Erythroblast (primary cell): ENCODE measurements around the gene IL3.

Experiments used
- DNase-seq, 2 experiments: peaks; one replicate each; lab custom pipeline; 2025; lab: John Stamatoyannopoulos, UW
- GATA1 ChIP-seq: IDR thresholded peaks from 2 replicates; pipeline ENCODE4 v1.6.1; 2011; ENCODE audit warnings: low read depth, mild to moderate bottlenecking, control low read depth, low read length, moderate library complexity
- POLR2A ChIP-seq: IDR thresholded peaks from 2 replicates; pipeline ENCODE4 v1.6.1; 2011; ENCODE audit warnings: mild to moderate bottlenecking, low read length

The IL3 gene

DNA sequence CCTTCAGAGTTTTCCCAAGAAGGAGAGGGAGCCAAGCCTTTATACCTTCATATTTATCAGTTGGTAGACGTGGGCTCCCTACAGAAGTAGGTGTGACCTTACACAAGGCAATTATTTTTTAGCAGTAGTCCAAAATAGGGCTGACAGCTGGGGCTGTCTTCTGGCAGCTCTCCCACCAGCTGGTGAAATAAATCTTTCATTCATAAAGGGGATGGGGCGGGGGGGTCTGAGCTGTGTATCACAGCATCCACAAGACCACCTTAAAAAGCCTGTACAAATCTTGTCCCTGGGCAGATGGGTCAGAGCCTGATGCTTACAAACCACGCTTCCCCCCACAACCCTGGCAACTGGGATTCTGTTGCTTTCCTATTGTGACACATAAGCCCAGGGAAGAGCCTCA, 32.8 kb downstream of the IL3 start:
- no peak for TF ChIP-seq GATA1
- no peak for TF ChIP-seq POLR2A
- DNase-seq, result no peak

DNA sequence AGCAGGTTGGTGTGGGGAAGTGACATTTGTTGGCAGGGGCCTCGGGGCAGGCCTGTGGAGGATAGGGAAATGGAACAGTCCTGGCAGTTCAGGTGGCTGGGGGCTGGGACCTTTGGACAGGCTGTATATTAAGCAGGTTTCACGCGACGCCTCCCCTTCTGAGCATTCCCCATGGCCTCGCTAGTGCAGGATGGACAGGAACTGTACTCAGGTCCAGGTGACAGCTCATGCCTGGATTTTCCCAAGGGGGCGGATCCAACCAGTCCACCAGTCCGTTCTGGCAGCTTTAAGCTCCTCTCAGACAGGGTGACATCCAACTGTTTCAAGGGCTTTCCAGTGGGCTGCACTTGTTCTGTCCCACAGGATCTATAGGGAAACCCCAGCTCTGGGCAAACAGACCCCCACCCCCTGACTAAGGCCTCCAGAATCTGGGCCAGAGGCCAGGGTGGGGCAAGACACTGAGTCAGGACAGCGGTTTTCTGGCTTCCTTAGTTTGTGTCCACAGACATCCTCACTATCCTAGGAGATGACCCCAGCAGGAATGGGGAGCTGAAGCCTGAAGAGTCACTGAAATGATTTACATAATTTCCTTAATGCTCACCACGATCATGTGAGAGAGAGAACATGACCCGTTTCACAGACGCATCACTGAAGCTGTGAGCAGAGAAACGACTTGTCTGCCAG, 34.1 kb downstream of the IL3 start:
- TF ChIP-seq GATA1 (no peak), POLR2A (no peak)
- no peak for DNase-seq

DNA sequence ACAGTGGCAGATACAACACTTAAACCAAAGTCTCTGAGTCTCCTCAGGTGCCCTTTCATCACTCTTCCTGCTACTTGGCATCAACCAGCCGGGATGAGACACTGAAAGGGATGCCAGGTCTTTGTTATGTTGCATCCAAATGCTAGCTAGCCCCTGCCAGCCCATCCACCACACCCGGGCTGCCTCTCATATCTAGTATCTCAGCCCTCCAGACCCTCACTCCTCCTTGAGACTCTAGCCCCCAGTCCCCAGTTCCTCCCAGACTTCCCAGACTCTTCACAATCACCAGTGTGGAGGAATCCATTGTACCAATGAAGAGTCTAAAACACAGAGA, 34.6 kb downstream of the IL3 start:
- TF ChIP-seq POLR2A, result no peak
- TF ChIP-seq GATA1, result no peak
- DNase-seq, result no peak

DNA sequence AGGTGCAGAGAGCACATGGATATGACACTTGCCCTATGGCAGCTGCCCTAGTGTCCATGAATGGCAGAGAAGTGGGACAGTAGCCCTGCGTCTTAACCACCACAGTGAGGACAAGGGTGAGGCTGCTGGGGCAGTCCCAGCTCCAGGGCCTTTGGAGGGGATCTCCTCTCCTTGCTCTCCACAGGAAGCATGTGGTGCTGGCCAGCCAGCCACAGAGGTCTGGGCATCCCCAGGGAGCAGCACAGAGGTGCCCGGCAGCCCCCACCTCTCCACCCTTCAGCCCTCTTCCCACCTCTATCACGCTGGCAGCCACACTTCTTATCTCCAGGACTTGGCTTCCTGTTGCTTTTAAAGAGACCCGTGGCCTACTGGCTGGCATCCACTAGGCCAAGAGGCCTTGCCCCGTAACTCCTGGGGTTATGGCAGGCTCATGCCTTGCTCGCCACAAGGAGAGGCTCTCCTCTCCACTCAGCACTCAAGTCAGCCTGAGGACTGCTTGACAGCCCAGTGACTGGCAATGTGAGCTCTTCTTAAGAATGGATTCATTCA, 35.0 kb downstream of the IL3 start:
- no peak for TF ChIP-seq POLR2A
- no peak for TF ChIP-seq GATA1
- DNase-seq, result no peak

DNA sequence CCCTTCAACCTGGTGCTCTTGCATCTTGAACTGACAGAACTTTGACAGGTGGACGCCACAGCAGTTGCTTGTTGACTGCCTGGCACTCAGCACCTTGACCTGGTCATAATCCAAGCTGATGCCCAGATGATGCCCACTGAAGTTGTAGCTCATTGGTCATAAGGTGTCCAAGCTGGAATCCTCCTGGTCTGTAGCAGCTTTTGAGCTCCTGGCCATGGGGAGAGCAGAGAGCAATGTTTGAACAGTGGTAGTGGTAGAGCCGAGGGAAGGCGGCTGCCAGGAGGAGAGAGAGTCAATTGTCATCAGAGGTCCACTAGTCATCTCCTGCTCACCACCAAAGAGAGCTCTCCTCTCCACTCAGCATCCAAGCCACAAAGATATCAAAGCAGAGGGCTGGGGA, 36.4 kb downstream of the IL3 start:
- no peak for TF ChIP-seq GATA1
- no peak for TF ChIP-seq POLR2A
- DNase-seq, result no peak

DNA sequence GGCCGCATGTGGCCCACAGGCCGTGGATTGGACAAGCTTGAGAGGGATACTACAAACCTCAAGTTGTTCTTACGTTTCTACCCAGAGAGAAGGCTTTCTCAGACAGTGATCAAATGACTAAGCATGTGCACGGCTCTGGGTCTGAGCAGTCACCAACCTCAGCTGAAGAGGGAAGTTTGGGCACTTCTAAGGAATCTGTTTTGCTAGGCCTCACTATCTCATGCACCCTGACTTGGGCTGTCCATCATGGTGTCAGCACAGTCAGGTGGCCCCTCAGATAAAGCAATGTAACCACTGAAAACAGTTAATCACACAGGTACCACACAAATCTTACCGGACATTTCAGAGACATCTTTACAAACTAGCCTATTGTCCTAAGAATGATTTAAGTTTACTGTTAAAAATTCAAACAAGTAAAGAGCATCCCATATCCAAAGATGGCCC, 37.7 kb downstream of the IL3 start:
- TF ChIP-seq GATA1, result no peak
- no peak for TF ChIP-seq POLR2A
- peak; percentile 29 to 31 for DNase-seq

DNA sequence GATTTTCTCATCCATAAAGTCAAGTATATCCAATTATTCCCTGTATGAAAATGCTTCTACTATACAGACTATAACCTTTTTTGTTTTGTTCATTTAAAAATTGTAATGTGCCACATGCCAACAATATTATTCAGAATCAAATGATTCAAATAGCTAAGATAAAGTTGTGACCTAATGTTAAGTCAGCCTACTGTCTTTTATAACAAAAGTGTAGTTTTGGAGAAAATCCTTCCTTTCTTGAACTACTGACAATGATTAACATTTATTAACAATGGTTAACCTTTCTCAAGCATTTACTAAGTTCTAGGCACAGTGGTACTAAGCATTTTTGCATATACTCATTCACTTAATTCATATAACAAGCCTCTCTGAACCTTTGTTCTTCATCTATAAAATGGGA, 38.2 kb downstream of the IL3 start:
- TF ChIP-seq POLR2A (no peak), GATA1 (no peak)
- DNase-seq, result no peak

DNA sequence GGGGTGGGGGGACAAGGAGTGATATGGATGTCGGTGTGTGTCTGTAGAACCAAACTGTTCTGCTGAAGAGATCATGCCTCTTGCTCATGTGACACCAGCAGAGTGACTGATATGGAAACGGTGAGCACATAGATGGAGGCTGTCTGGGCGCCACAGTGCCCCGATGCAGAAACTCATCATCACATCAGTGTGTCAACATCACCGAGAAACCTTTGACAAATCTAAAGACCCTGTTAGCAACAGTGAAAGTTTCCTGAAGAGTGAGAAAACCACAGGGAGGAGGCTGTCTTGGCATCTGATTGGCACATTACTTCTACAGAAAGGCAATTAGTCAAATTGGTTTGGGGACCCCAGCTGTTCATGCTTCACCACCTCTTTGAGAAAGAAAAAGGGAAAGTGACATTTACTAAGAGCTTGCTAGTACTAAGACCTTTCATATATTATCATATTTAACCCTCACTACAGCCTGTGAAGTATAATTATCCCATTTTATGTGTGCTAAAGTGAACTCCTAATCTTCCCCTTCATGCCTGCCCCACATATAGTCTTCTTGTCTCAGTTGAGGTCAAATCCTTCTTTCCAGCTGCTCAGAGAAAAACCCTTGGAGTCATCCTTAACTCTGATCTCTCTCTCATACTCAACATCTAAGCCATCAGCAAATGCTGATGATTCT, 38.8 kb downstream of the IL3 start:
- TF ChIP-seq GATA1, result no peak
- no peak for TF ChIP-seq POLR2A
- DNase-seq, result no peak

DNA sequence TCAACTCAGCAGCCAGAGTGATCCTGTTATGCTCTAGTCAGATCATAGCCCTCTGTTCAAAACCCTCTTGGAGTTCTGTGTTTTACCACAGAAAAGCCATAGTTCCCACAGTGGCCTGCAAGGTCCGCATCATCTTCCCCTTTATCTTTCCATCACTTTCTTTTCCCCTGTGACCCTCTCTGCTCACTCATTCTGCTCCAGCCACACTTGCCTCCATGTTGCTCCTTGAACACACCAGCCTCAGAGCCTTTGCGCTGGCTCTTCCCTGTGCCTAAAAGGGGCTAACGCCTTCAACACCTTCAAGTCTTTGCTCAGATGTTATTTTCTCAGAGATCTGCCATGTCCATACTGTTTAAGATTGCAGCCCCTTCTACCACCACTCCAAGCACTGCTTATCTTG, 39.5 kb downstream of the IL3 start:
- no peak for DNase-seq
- no peak for TF ChIP-seq GATA1
- no peak for TF ChIP-seq POLR2A

DNA sequence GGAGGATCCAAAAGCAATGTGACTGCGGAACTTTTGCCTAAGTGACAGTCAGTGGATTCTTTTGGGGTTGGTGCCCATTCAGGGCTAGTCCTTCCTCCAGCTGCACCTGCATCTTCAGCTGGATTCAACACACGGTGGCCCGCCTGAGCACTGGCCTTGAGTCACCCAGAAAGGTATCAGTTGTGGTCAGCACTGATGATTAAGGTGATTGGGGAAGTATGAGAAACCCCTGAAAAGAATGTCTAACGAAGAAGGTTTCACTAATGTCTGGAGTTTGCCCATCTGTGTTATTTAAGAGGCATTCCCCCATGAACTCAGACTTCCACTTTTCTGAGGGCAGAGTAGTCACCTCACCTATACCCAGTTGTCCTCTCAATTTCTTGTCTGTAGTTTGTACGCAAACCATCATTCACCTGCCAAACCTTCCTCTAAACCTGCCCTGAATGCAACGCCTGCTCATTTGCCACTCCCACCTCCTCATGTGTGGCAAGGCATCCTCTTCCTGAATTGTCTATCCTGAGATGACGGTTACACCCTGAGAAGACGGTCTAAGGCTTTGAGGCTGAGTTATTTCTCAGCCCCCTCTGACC, 40.3 kb downstream of the IL3 start:
- no peak for DNase-seq

DNA sequence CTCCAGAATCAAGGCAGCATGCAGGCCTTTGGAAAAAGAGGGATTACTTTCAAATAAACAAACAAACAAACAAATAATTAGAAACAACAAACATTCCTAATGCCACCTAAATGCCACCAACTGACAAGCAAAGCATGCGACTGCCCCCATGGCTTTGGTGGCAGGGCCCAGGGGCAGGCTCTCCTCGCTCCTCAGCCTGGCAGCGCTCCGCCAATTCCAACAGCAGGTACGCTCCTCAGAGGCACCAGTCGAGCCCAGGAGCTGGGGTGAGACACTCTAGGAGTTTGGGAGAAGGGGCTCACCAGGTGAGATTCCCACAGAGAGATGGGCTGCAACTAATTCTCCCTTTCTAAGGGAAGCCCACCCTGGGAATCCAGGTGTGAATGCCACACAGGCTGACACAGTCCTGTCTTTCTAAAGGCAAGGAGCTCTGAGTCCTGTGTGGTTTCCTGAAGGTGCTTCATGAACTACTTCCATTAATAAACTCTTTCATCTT, 41.0 kb downstream of the IL3 start:
- TF ChIP-seq POLR2A (no peak), GATA1 (no peak)
- no peak for DNase-seq

More for the DNA sequence above, 40.3 kb downstream of the IL3 start:
- TF ChIP-seq POLR2A (no peak), GATA1 (no peak)

DNA sequence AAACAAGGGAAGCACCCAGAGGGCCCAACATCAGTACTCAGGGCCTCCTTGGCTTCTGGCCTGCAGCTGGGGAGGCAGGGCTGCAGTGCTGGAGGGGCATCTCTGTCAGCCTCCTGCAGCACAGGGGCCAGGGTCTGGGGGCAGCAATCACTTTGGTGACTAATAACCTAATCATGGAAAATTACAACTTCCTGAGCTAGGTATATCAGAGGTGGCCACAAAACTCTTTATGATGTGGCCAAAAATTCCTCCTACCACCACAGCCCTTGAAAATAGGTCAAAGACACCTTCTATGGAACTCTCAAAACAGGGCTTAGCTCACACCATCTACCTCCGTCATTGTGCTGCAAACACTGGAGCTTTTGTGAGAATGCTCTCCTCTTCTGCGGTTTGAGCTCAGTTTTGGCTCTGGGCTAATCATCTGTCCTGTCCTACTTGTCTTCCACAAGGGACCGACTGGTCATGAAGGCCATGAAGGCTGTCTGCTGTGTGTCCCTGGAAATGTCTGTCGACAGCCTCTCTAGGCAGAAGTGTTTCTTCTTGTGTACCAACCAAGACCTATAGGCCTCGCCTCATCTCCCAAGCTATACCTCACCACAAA, 41.7 kb downstream of the IL3 start:
- no peak for DNase-seq
- TF ChIP-seq POLR2A (no peak), GATA1 (no peak)

DNA sequence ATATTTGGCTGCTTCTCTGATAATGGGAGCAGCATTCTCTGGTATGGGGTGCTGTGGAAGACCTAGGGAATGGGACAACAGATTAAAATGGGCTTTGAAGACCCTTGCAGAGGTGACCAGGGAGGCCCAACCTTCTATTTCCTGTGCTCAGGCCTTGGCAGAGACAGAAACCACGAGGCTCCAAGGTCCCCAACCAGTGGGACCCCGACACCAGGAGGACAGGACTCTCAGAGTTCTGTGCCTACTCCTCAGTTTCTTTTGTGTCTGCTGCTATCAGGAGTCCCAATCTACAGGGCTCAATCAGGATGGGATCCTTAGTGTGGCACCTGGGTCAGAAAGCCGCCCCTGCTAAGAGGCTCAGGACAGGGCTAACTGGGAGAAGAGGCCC, 42.5 kb downstream of the IL3 start:
- DNase-seq, result no peak
- no peak for TF ChIP-seq GATA1
- no peak for TF ChIP-seq POLR2A
